HG03571 (cell line): ENCODE results near the gene CBFA2T2.
A peak's percentile ranks its signal among the peaks of the same experiment; 100 is the strongest.
"Not testable (repeated sequence)": the region's sequence is repeated elsewhere in the genome, so short reads cannot be mapped to it uniquely, and the experiment has no call there.

Source experiments
- ATAC-seq: cut with Tn5 transposase; IDR thresholded peaks from one replicate; pipeline ENCODE4 v1.9.1; 2021; ENCODE audit not compliant: unreplicated experiment

CBFA2T2 gene

GRCh38 chr20:33490023-33490933, at the start of gene CBFA2T2:
TSS of gene CBFA2T2 (plus strand) at chr20:33490096. CDS start at chr20:33490268, 172 bp downstream.
- ATAC-seq, result peak; percentile 52

GRCh38 chr20:33440562-33440961, 49.3 kb upstream of the CBFA2T2 start:
- not testable (repeated sequence) for ATAC-seq

DNA sequence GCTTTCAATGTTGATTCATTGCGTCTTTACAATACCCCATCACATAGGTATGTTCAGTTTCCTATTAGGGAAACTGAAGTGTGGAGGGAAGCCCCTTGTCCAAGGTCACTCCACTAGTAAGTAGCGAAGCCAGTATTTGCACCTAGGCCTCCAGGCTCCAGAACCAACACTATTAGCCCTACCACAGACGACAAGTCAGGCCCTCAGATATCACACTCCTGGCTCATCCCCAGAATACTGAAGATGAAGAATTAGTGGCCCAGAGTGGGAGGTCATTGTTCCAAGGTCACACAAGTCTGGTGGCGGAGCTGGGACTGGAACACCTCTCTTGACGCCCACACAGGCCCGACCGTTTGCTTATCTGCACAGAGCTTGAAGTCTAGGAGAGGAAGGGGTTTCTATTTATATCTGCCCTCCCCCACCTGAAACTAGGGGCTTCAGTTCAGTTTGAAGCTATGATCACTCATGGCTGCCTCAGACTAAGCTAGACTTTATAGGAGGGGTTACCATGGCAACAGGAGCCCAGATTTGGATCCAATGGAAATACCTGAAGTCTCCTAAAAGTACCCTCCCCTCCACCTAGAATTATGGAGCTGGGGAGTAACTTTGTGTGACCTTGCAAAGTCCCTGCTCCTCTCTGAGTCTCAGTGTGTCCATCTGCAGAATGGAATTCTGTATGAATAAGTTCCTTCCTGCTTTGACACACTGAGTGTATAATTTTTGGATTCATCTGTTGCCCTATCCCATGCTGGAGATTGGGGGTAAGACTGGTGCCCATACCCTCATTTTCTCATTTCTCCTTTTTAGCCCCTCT, 48.5 kb upstream of the CBFA2T2 start:
- no peak for ATAC-seq

GRCh38 chr20:33442136-33443005, 47.5 kb upstream of the CBFA2T2 start:
- no peak for ATAC-seq

GRCh38 chr20:33443006-33443511, 46.8 kb upstream of the CBFA2T2 start:
- peak; percentile 9 for ATAC-seq

DNA sequence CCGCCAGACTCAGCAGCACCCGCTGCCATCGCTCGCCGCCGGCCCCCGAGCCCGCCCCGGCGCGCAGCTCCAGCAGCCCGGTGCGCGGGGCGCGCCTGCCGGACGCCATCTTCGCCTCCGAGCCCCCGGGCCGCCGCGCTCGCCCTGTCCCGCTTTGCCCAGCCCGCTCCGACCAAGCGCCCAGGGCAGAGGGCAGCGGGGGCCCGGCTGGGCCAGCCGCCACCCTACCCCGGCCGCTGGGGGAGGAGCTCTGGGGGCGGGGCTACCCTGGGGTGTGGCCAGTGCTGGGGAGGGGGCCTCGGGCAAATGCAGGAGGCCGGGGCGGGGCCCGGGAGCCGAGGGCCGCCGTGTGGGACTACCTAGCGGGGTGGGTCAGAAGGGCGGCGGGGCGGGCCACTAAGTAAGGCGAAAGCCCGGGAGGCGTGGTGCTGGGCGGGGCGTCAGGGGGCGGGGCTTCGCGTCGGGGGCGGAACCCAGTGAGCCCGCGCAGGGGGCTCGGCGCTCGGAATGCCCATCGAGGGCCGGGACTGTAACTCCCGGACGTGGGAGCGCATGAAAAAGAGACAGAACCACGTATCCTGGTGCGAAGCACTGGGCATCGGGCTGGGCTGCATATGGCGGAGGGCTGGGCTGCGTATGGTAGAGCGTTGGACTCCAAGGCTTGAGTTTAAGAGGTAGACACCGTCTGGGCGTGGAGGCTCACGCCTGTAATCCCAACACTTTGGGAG, 46.2 kb upstream of the CBFA2T2 start, which contains the start of gene SNTA1:
Gene SNTA1 (minus strand): TSS at position 252 of the 728 bp plus-strand sequence. CDS start 143 bp downstream, at position 109.
- ATAC-seq, result peak; percentile 67

DNA sequence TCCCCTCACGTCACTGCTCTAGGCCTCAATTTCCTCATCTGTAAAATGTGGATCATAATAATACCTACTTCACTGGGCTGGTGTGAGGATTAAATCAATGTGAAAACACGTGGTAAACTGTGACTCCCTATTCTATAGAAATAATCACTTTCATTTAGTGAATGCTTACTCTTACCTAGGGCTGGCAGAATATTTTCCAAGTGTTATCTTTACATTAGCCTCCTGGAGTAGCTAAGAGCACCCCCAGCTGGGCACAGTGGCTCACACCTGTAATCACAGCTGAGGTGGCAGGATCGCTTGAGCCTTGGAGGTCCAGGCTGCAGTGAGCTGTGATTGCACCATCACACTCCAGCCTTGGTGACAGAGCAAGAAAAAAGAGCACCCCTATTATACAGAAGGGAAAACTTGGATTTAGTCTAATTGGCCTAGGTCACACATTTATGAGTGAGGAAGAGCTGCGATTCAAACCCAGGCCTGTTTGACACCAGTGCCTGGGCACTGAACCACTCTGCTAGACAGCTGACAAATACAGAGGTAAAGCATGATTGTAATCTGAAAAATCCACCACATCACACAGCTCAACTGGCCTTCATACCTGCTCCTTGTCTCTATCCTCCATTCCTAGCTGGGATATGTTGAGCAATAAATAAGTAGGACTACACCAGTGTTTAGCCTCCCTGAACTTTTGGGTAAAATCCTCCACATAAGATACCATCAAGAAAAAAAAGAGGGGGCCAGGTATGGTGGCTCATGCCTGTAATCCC, 44.9 kb upstream of the CBFA2T2 start:
- no peak for ATAC-seq

DNA sequence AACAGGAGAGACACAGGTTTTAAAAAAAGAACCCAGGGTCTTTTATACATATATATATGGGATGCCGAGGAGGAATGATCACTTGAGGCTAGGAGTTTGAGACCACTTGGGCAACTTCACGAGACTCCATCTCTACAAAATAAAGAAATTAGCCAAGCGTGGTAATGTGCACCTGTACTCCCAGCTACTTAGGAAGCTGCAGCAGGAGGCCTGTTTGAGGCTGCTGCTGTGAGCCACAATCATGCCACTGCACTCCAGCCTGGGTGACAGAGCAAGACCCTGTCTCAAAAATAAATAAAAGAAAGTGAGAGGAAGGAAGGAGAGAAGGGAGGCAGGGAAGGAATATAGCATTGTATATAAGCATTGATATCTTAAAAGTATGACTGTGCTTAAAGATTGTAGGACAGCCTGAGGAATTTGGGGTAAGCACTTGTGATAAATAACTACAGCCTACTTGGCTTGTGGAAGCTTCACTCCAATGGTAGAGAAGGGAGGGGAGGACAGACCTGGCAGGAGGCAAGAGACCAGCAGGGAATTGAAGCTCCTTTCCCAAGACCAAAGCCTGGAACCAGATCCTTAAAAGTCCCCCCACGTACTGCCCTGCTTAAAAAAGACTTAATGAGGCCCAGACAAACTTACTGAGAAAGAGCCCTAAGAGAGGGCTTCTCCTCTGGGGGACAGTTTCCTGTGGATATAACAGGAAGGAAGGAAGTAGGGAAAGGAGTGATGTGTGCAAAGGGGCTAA, 43.8 kb upstream of the CBFA2T2 start:
- no peak for ATAC-seq

GRCh38 chr20:33450867-33451266, 39.0 kb upstream of the CBFA2T2 start:
- ATAC-seq, result no peak

DNA sequence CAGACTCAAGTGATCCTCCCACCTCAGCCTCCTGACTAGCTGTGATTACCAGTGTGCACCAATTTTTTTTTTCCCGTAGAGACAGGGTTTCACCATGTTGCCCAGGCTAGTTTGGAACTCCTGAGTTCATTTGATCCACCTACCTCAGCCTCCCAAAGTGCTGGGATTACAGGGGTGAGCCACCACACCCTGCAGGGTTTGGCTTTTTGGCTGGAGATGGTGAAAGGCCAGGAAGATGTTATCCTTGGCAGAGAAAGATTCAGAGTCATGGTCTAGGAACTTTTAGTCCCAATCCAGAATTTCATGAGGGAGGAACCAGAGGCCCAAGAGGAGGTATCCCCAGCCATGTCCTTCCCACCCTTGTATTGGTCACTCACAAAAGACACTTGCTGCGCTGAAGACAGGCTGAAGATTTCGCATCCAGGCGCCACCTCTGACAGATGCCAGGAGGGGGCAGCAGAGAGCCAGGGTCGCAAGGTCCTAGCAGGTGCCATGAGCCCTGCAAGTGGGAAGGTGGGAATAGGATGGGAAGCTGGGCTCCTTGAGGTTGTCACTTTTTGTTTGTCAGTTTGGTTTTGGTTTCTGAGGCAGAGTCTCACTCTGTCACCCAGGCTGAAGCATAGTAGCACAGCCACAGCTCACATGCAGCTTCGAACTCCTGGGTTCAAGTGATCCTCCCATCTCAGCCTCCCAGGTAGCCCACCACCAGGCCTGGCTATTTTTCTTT, 32.8 kb upstream of the CBFA2T2 start:
- ATAC-seq, result not testable (repeated sequence)

- ATAC-seq, result no peak
Measured at GRCh38 chr20:33459599-33459998, 30.3 kb upstream of the CBFA2T2 start.

DNA sequence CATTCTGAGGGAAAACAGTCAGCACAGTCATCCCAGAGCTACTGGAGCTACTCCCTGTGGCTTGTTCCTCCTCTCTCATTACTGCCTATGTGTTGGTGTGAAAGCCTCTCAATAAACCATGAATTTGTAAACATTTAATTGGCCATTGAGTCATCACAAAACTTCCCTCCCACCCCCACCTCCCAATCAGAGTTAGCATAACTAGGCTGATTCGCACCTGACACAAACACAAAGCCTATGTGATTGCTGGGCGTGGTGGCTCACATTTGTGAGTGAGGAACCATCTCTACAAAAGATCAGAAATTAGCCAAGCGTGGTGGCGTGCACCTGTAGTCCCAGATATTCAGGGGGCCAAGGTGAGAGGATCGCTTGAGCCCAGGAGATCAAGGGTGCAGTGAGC, 29.2 kb upstream of the CBFA2T2 start:
- ATAC-seq, result no peak

DNA sequence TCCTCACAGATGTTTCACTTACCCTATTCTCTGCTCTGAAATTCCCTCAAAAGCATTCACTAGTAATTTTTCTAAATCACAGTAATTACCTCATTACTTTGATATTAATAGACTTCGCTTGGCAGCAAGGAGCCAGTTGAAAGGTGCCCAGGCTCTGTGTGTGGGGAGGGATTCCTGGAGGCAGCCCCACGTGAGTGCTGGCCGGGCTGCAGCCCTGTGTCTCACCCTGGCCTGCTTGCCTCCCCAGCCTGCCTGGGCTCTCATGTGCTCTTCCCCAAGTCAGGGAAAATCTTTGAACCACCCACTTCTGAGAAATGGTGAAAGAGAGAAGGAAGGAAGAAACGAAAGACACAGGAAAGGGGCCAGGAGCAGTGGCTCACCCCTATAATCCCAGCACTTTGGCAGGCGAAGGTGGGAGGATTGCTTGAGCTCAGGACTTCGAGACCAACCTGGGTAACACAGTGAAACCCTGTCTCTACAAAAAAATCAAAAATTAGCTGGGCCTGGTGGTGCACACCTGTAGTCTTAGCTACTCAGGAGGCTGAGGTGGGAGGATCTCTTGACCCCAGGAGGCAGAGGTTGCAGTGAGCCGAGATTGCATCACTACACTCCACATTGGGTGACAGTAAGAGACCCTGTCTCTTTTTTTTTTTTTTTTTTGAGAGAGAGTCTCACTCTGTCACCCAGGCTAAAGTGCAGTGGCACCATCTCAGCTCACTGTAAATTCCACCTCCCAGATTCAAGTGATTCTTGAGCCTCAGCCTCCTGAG, 26.4 kb upstream of the CBFA2T2 start:
- ATAC-seq, result no peak

GRCh38 chr20:33464759-33465158, 25.1 kb upstream of the CBFA2T2 start:
- ATAC-seq, result not testable (repeated sequence)

DNA sequence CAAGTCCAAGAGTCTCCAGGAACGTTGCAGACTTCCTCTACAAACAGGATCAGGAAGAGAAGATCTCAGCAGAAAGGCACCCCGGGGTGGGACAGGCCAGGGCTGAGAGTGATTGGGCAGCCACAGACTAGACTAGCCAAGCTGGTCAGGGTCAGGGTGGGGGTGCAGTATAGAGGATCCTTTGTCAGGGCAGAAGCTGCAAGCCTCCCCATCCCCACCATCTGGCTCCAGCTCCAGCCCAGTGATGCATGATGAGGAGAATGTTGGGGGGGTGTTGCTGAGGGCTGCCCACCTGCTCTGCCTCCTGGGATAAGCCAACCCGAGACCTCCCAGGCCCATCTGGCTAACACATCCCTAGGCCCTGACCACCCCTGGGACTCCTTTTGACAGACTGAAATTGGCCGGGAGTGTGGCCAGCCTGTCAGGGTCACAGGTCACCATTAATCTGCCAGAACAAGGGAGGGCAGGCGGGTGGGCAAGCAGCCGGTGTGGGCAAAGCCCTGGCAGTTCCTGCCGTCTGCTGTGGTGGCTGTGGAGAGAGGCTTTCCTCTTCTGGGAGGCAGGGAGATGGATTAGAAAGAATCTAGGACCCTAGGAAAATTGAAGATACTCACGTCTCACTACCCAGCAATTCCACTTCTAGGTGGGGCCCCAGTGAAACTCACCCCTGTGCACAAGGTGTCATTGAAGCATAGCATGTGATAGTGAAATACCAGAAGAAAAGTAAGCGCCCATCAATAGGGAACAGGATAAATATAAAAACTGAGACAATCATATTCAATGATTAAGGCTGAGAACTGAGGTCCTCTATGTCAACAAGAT, 24.2 kb upstream of the CBFA2T2 start:
- ATAC-seq, result no peak

DNA sequence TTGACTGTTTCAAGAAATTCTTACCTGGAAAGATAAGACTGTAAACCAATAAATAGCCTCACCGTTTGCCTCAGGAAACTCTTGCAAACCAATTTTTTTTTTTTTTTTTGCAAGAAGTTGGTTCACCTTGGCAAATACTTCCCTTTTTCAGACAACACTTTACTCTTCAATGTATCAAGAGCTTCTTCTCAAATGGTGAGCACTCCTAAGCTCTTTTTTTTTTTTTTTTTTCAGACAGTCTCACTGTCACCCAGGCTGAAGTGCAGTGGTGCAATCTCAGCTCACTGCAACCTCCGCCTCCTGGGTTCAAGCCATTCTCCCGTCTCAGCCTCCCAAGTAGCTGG, 23.6 kb upstream of the CBFA2T2 start:
- ATAC-seq, result no peak
